ELR (cell line): ENCODE results near the gene CCDC124.
"Not testable (repeated sequence)": the region's sequence is repeated elsewhere in the genome, so short reads cannot be mapped to it uniquely, and the experiment has no call there.

Experiments used
- DNase-seq: peaks from one replicate; pipeline ENCODE4 v3.0.0-alpha.2; 2015; ENCODE audit warnings: low read depth

Gene CCDC124

DNA sequence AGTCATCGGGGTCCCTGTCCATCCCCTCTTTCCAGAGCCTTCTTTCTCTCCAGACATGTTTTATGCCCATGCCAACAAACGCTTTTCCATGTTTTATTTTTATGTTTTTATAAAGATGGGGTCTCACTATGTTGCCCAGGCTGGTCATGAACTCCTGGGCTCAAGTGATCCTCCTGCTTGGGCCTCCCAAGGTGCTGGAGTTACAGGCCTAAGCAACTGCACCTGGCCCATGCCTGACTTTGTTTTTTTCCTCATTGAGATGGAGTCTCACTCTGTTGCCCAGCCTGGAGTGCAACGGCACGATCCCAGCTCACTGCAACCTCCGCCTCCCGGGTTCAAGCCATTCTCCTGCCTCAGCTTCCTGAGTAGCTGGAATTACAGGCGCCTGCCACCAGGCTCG lies 53.8 kb downstream of the CCDC124 start:
- not testable (repeated sequence) for DNase-seq

DNA sequence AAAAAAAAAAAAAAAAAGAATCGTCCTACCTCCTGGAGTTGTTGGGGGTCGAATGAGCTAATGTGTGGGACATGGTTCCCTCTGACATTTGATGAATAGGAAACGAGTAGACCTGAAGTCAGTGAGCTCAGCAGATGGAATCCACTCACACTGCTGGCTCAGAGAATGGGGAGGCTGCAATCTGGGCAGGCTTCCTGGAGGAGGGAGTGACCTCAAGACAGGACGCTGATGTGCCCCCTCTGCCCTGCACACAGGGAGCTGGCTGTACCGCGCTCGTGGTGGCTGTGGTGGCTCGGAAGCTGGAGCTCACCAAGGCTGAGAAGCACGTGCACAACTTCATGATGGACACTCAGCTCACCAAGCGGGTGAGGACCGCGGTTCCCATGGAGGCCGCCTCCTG lies 55.3 kb downstream of the CCDC124 start:
- DNase-seq, result no peak

DNA sequence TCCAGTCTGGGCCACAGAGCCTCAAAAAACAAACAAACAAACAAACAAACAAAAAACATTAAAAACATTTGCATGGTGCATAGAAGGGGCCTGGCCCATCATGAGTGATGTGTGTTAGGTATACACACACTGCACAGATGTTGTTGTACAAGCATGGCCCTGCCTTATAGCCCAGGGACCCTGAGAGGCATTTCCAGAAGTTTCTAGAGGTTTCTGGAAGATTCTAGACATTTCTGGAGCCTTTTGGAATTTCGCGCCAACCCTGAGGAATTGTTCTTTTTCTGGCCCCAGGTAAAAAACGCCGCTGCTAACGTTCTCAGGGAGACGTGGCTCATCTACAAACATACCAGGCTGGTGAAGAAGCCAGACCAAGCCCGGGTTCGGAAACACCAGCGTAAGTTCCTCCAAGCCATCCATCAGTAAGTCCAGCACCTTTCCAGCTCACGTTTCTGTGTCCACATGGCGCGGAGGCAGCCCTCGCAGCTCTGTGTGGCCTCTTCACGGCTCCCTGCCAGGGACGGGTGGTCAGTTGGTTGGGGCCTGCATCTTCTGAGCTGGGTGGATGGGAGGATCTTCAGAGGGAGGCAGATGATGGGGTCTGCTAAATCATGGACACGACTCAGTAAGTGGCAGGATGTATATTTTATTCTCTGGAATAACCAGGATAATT lies 56.7 kb downstream of the CCDC124 start:
- DNase-seq, result no peak

DNA sequence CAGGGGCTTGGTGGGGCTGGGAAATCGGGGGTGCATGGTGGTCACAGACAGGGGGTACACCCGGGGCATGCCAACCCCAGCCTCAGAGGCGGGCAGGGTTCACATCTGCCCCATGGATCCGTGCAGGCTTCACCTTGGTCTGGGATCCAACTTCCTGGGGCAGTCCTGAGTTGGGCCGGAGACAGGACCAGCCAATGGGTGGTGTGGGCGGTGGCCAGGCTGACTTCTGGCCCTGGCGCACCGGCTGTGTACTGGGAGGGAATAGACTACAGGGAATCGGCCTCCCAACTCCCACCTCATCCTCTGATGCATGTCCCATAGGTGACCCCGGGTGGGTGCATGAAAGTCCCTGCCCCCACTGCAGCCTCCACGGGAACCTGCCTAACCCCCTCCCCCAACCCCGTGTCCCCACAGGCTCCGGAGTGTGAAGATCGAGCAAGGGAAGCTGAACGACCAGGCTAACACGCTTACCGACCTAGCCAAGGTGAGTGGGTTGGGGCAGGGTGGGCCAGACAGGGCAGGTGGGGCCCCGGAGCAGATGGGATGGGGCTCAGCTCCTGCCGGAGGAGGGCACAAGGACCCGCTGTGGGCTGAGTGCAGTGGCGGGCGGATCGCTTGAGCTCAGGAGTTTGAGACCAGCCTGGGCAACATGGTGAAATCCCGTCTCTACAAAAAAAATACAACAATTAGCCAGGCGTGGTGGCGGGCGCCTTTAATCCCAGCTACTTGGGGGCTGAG lies 60.4 kb downstream of the CCDC124 start:
- no peak for DNase-seq
